Astrocyte of the spinal cord (primary cell): ENCODE data around the gene SYNC.
"Not testable (repeated sequence)": the region's sequence is repeated elsewhere in the genome, so short reads cannot be mapped to it uniquely, and the experiment has no call there.

Source experiments
- DNase-seq: peaks from one replicate; pipeline ENCODE4 v3.0.0; 2011; ENCODE audit warnings: low read depth, low spot score
- H3K4me3 ChIP-seq: 2 replicates; pipeline ENCODE4 v1.5.1; 2011; ENCODE audit warnings: low read depth, mild to moderate bottlenecking, low read length, moderate library complexity
- in situ Hi-C: cut with HindIII; loops from 2 replicates; pipeline ENCODE4 v1.10.0; 2017; ENCODE audit warnings: low sequenced_read_pairs
- TF ChIP-seq, protein P1 (sequence below): IDR thresholded peaks from 2 replicates; pipeline ENCODE4 v1.5.1; 2012; ENCODE audit warnings: low read depth, mild to moderate bottlenecking, low read length, inconsistent platforms

SYNC gene

DNA sequence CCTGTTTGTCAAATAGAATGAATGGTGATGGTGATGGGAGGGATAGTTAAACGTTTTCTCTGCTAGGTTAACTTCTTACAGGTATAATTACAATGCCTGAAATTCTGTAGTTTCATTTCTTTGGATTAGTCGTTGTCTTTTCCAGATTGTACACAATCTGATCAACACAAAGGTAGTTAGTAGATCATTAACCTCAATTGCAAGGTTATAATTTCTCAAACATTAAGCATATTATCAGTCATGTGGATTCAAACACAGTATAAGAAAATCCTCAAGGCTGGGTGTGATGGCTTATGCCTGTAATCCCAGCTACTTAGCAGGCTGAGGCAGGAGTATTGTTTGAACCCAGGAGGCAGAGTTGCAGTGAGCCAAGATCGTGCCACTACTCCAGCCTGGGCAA lies 20.6 kb downstream of the SYNC start:
- TF ChIP-seq, protein P1, sequence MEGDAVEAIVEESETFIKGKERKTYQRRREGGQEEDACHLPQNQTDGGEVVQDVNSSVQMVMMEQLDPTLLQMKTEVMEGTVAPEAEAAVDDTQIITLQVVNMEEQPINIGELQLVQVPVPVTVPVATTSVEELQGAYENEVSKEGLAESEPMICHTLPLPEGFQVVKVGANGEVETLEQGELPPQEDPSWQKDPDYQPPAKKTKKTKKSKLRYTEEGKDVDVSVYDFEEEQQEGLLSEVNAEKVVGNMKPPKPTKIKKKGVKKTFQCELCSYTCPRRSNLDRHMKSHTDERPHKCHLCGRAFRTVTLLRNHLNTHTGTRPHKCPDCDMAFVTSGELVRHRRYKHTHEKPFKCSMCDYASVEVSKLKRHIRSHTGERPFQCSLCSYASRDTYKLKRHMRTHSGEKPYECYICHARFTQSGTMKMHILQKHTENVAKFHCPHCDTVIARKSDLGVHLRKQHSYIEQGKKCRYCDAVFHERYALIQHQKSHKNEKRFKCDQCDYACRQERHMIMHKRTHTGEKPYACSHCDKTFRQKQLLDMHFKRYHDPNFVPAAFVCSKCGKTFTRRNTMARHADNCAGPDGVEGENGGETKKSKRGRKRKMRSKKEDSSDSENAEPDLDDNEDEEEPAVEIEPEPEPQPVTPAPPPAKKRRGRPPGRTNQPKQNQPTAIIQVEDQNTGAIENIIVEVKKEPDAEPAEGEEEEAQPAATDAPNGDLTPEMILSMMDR = no peak
- H3K4me3 ChIP-seq = no peak overlapping the region
- in situ Hi-C loops = no loop called here
- DNase-seq = no peak

DNA sequence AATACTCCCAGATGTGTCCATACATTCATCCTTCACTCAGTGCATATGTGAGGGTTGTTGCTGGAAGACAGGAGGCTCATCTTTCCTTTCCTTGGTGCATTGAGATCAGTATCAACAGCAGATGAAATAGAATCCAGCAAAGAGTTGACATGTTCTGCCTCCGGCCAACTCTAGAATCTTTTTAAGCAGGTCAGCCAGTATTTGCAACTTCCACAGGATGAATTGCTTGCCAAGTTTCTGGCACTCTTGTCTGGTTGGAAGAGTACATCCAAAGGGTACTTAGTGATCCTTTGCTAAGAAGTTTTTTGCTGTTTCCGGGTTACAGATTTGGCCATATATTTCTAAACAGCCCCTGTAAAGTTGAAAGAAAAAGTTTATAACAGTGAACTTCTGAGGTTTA lies 21.1 kb downstream of the SYNC start:
- no peak for DNase-seq
- TF ChIP-seq, protein P1 = no peak
- in situ Hi-C loops = no loop called here
- H3K4me3 ChIP-seq = no peak overlapping the region

DNA sequence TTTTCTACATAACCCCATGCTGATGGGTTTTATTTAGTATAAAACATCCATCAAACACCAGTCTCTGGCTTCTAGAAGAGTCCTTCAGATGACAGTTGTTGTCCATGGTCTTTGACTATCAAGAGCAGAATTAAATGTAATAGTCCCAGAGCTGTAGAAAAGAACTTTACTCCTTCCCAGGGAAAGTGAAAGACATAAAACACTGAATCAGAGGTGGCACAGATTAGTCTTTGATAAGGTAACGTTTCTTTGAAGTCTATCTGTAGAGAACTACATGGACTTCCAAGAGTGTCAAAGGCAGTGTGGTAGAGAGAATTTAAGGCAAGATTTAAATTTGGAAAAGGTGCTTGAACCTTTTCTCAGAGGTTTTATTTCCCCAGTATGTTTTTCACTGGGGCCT lies 21.9 kb downstream of the SYNC start:
- no peak overlapping the region for H3K4me3 ChIP-seq
- DNase-seq = no peak
- TF ChIP-seq, protein P1 = no peak
- in situ Hi-C loops = no loop called here

DNA sequence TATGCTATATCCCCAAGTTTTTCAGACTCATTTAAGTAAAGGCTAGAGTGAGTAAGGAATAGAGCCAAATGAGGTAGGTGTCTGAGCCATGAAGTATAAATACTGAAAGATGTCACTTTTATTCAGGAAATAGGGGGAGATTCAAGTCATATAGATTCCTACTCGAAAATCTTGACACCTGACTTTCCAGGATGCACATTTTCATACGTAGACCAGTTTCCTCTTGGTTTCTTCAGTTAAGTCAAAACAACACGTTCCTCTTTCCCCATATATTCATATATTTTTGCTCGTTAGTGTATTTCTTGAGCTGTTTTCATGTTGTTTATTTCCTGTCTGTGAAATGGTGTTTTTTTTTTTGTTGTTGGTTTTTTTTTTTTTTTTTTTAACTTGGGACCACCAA lies 22.6 kb downstream of the SYNC start:
- H3K4me3 ChIP-seq, DNase-seq, in situ Hi-C loops: not testable (repeated sequence)

DNA sequence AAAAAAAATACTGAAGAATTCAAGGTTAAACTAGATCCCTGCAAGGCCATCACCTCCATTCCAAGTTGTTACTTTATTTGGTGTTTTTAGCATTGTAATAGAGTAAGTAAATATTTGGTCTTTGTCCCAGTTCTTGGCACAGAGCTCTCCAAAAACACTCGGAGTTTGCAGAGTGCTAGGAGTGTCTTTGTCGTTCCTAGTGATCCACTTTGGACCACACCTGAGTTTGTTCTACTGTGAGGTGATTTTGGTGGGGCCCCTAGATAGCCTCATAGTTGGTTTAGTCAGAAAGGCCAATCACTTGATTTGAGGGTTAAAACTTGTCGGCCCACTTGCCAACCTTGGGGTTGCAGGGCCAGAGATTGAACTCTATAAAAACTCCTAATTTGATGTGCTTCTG lies 25.6 kb downstream of the SYNC start:
- in situ Hi-C loops = no loop called here
- H3K4me3 ChIP-seq = no peak overlapping the region
- no peak for DNase-seq
- TF ChIP-seq, protein P1 = no peak

DNA sequence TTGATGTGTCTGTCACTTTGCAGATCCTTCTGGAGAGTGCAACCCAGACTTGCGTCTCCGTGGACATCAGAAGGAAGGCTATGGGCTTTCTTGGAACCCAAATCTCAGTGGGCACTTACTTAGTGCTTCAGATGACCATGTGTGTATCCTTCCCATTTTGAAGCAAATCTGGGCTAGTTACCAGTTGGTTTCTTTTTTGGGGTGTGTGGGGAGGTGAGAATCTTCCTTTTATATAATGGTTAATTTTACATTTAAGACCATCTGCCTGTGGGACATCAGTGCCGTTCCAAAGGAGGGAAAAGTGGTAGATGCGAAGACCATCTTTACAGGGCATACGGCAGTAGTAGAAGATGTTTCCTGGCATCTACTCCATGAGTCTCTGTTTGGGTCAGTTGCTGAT lies 33.9 kb downstream of the SYNC start:
- H3K4me3 ChIP-seq, DNase-seq, in situ Hi-C loops: not testable (repeated sequence)

DNA sequence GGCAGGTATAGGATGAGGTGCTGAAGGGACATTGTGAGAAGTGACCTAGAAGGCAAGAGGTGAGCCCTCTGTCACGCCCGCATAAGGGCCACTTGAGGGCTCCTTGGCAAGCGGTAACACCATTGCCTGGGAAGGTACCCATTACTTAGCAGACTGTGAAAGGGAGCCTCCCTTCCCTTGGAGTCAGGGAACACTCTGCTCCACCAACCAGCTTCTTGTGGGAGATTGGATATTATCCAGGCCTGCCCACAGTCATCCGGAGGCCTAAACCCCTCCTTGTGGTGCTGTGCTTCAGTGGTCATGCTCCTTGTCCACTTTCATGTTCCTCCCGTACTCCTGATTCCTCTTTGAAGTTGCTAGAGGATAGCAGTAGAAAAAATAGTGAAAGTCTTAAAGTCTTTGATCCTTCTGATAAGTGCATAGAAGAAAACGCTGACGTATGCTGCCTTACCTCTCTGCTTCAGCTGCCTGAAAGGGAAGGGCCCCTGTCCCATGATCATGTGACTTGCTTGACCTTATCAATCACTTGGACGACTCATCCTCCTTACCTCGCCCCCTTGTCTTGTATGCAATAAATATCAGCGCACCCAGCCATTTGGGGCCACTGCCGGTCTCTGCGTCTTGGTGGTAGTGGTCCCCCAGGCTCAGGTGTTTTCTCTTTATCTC lies 35.5 kb downstream of the SYNC start:
- TF ChIP-seq, protein P1 = no peak
- H3K4me3 ChIP-seq = no peak overlapping the region
- DNase-seq = no peak
- in situ Hi-C loops = no loop called here

DNA sequence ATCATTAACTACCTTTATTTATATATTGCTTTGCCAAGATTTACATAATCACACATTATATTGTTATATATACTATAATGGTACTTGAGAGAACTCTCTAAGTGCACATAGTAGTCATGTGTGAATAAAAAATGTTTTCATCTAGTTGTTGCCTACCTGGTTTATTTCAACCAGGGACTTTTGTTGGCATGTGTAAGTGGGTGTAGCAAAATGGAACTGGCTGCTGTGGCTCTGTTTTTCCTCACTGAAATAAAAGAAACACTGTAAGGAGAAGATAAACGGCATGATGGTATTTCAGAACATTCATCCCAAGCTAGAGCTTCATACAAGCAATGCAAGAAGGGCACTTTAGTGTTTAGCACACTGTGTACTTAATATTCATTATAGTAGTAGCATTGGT lies 36.7 kb downstream of the SYNC start:
- no peak overlapping the region for H3K4me3 ChIP-seq
- in situ Hi-C loops = no loop called here
- DNase-seq = no peak
- TF ChIP-seq, protein P1 = no peak
